ENCODE measurements around the gene CD86. TPM values are rescaled to one million over a fixed set of nuclear protein-coding genes. Genes with fewer than 3 reads are reported as not detected.

The CD86 gene
- total and polyA plus RNA-seq, 2 of the 8 experiments (the other 6 are each of a cell fraction or from before 2014, with no cell fraction given), result 0.12 to 0.30 TPM

GRCh38 chr3:122080207-122080587 is 25.0 kb downstream of the CD86 start:
- Histone ChIP-seq H3K9ac (replicated peaks in 1 of 4; ENCODE audit: extremely low read depth in 1 of 4, low read depth in 3 of 4, low read length in 3 of 4) (no peak overlapping the region), H4K20me1 (replicated peaks in 1 of 2; ENCODE audit: control insufficient read depth in 1 of 2, insufficient read depth in 2 of 2, low read length in 2 of 2) (no peaks in the 10 kb centered on the region), H3K9me3 (ENCODE audit: insufficient read depth in 2 of 2, low read depth in 1 of 2, low read length in 1 of 2) (no peaks in the 10 kb centered on the region), H3K4me3 (ENCODE audit: extremely low read depth in 1 of 4, insufficient read depth in 2 of 4, low read depth in 3 of 4, low read length in 4 of 4) (no peak overlapping the region), H3K36me3 (ENCODE audit: control insufficient read depth in 2 of 4, insufficient read depth in 4 of 4, low read length in 3 of 4) (no peaks in the 10 kb centered on the region), H2AFZ (ENCODE audit: low read length) (peak overlapping the region; percentile 18; the same call in 1 of the 2 replicates), H4K8ac (ENCODE audit: extremely low read depth, insufficient read depth, low read length) (no peak overlapping the region), H3K4me2 (ENCODE audit: insufficient read depth in 1 of 2, low read depth in 2 of 2, low read length in 2 of 2) (no peak overlapping the region), H3K56ac (replicated peaks; ENCODE audit: insufficient read length, low read depth, low read length) (no peak overlapping the region), H3K4ac (replicated peaks; ENCODE audit: insufficient read length, low read depth, low read length) (no peak overlapping the region), H4K91ac (replicated peaks; ENCODE audit: insufficient read length, low read length) (no peak overlapping the region), H2AK5ac (ENCODE audit: low read depth, low read length) (no peak overlapping the region), H3K18ac (ENCODE audit: extremely low read depth, low read length) (no peak overlapping the region), H3K4me1 (replicated peaks in 1 of 4; ENCODE audit: control insufficient read depth in 3 of 4, insufficient read depth in 4 of 4, low read length in 3 of 4) (peaks cover 0 to 4% (median 0%) of the 10 kb centered on the region in 4 experiments; a peak in 2 of 7 replicates), H2BK5ac (ENCODE audit: low read depth, low read length) (no peak overlapping the region), H3K27ac (ENCODE audit: low read depth, low read length) (no peak overlapping the region), H2BK20ac (ENCODE audit: low read length) (no peak overlapping the region), H2BK15ac (ENCODE audit: low read length) (no peak overlapping the region), H3K79me2 (ENCODE audit: control insufficient read depth in 1 of 2, insufficient read depth in 2 of 2, low read length in 2 of 2) (no peaks in the 10 kb centered on the region), H3K23ac (ENCODE audit: insufficient read length) (no peak overlapping the region), H3K27me3 (replicated peaks in 1 of 4; ENCODE audit: control insufficient read depth in 3 of 4, extremely low read depth in 1 of 4, insufficient read depth in 3 of 4, low read length in 3 of 4) (no peaks in the 10 kb centered on the region), H2BK12ac (ENCODE audit: low read depth, low read length) (no peak overlapping the region), H2BK120ac (replicated peaks; ENCODE audit: low read depth, low read length) (no peak overlapping the region), H3K79me1 (ENCODE audit: low read depth, low read length) (no peaks in the 10 kb centered on the region), H4K5ac (ENCODE audit: insufficient read length, low read depth, low read length) (no peak overlapping the region), H3K14ac (ENCODE audit: insufficient read length) (no peak overlapping the region), H3K23me2 (ENCODE audit: low read depth, low read length) (no peaks in the 10 kb centered on the region)
- FAIRE-seq (no peak), DNase-seq (ENCODE audit: low read depth in 1 of 2, low spot score in 2 of 2) (no peak)
- CTCF ChIA-PET (ENCODE audit: partially characterized antibody), result interaction anchor here (0.6 to 1.3 kb wide), 3 partner anchors 10 to 21 kb away, joined by 3 to 4 read pairs (median 3); no protein-coding TSS in a partner anchor
- TF ChIP-seq EGR1 (IDR thresholded peaks at IDR 0.05; ENCODE audit: borderline replicate concordance, low read depth, low read length) (no peak), GTF2F1 (IDR thresholded peaks at IDR 0.05; ENCODE audit: borderline replicate concordance, low read depth, low read length) (no peak), SUZ12 (IDR thresholded peaks at IDR 0.05; ENCODE audit: low read length) (no peak), CHD1 (IDR thresholded peaks at IDR 0.05; ENCODE audit: low read depth, low read length) (no peak), FOSL1 (IDR thresholded peaks at IDR 0.05; ENCODE audit: insufficient read depth, low read depth, low read length) (no peak), NRF1 (IDR thresholded peaks at IDR 0.05; ENCODE audit: low read depth, low read length) (no peak), SIRT6 (IDR thresholded peaks at IDR 0.05; ENCODE audit: low read length) (no peak), JUN (IDR thresholded peaks at IDR 0.05; ENCODE audit: low read depth, low read length) (no peak), POLR2AphosphoS5 (IDR thresholded peaks at IDR 0.05; ENCODE audit: low read depth, low read length) (no peak)
- POLR2A ChIA-PET (ENCODE audit: partially characterized antibody), result no interaction called here
- 88% methylated on average over 9 of the region's 9 CpGs; no CpG with 5 or more reads in 1 of the 2 experiments for WGBS, 2 experiments (ENCODE audit: extremely low coverage in 1 of 2, insufficient coverage in 1 of 2, insufficient read length in 1 of 2, insufficient replicate concordance in 2 of 2, low coverage in 1 of 2, low lambda C conversion rate in 2 of 2, missing lambda C conversion rate in 1 of 2)
